A204.1 (cell line): Measurements from ENCODE around the gene MATCAP1.

Experiments used
- FAIRE-seq: peaks from 2 replicates; lab custom pipeline; 2012; peaks lifted over from hg19 to GRCh38; lab: Jason Lieb, UNC

Gene MATCAP1

GRCh38 chr16:67155295-67156142, 28.2 kb downstream of the MATCAP1 start:
- no peak for FAIRE-seq

- FAIRE-seq, result no peak
Observed at GRCh38 chr16:67154578-67155294, 29.0 kb downstream of the MATCAP1 start.

- no peak for FAIRE-seq
Observed at GRCh38 chr16:67151431-67152097, 32.2 kb downstream of the MATCAP1 start.

DNA sequence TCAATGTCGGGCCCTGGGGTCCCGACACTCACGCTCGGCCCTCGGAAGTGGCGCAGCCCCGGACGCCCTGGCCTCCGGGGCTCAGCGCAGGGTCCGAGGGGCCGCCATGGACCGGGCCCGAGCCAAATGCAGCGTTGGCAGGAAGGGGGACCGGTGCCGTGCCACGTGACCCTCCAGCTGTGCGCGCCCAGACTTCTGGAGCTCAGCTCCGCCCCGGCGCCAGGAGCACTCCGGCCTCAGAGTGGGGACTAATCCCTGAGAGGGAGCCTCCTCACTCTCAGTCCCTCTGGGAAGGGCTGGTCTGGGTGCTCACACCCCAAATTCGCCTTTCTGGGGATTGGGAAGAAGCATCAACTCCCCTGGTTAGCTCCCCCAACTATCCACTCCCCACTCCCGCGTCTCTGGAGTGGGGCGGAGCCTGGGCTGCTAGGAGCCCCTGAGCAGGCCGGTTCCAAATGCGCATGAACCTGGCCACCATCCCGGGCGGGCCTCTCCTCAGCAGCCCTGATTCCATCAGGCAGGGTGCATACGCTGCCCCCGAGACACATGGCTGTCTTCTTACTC, 32.8 kb downstream of the MATCAP1 start, which contains the start of gene B3GNT9:
B3GNT9 (minus strand) TSS at position 166 of the 564 bp plus-strand sequence. CDS start 513 bp downstream, outside the sequence.
- FAIRE-seq, result no peak

- FAIRE-seq, result no peak
Observed at GRCh38 chr16:67150047-67150832, 33.5 kb downstream of the MATCAP1 start.

DNA sequence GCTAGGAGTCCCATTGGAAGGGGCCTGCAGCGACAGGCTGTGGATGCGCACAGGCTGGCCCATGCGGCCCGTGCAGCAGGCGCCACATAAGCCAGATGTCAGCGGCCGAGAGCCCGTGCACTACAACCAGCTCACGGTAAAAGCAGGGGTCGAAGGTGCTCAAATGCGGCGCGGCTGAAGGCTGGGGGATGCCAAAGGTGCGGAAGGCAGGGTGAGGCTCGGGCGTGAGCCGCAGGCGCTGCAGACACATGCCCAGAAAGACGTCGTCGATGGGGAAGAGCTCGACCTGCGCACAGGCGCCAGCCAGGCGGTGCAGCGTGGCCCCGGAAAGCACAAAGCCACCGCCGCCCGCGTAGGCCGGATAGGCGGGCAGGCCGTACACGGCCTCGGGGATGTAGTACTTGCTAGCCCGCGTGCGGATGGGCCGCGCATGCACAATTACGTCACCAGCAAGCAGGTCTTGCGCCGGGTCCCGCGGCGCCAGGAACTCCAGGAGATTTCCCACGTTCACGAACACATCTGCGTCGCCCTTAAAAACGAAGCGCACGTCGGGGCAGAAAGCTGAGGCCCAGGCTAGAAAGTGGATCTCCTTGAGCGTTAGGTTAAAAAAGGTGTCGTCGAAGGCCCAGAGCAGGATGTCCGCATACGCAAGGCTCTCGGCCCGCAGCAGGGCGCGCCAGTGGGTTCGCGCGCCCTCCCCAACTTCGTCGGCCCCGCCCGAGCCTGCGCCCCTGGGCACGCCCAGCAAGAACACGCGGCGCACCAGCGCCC, 34.3 kb downstream of the MATCAP1 start:
- FAIRE-seq, result no peak

DNA sequence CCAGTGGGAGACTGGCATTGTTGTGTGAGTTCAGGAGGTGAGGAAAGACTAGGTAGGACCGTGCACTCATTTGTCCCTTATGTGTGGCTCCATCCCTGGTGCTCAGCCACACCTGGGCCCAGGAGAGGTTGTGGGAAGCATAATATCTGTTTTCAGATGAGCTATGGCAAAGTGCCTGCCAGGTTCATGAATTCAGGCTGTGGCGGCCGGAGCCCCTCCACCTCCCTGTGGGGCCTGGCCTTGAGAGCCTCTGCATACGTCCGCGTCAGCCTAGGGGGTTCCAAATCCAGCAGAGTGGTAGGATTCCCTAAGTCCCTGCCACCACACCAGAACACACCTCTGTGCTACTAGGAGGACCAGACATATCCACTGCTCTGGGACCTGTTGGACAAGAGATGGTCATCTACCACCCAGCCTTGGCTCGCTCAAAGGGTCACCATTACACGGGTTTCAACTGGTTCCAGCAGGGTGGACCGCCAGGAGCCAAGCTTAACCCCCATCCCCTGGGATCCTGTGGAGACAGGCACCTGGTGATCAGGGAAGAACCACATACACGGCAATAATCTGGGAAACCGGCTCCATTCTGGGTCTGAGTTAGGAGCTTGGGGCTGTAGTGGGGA, 35.0 kb downstream of the MATCAP1 start:
- no peak for FAIRE-seq

GRCh38 chr16:67148221-67148620, 35.5 kb downstream of the MATCAP1 start:
- FAIRE-seq, result no peak

GRCh38 chr16:67147437-67148140, 36.2 kb downstream of the MATCAP1 start:
- FAIRE-seq, result no peak

DNA sequence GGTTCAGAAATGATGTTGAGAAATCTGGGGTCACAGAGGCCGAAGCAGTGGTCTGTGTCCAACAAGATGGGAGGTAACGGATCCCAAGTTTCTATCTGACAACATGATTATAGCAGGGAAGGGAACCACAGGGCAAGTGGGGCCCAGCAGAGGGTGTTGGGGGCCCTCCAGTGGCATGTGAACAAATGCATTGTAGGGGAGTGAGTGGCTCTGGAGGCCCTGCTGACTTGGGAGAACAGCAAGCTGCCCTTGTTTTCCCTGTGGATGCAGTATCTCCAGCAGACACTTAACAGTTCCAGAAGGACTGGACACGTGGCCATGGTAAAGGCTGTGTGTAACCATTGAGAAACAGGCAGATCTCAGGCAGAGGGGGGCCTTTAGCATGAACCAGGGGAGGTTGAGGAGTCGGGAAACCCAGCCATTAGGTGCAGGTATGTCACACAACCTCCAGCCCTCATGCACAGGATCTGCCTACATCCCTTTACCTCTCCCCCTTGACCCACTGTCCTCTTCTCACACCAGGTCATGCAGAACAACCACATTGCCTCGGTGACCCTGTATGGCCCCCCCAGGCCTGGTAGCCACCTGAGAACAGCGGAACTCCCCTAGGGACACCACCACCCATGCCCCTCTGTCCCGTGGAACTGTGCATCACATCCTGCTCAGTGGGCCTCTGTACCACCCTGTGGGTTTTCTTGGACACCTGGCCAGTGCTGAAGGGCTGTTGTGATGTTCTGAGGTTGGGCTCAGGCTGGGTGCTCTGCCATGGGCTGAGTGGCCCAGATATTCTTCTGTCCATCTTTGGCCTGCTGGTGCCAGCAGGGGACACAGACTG, 37.0 kb downstream of the MATCAP1 start:
- FAIRE-seq, result no peak

DNA sequence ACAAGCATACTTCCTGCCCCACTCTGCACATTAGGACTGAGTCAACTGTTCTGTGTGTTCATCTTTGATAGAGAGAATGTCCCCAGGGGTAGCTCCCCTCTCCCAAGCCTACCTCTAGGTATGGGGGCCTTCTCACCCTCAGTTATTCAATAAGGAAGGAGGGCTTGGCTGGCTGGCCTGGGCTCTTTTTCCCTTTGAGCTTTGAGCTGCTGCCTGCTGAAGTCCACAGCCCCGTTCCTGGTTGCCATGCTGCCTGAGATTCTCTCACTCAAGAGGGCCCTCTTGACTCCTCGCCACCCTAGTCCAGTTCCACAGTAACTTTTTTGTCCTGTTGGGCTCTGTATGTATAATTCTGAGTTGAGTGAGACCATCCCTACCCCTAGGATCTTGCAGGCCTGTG, 38.0 kb downstream of the MATCAP1 start:
- FAIRE-seq, result no peak

- FAIRE-seq, result no peak
Observed at GRCh38 chr16:67144943-67145342, 38.8 kb downstream of the MATCAP1 start.

- FAIRE-seq, result no peak
Observed at GRCh38 chr16:67142342-67142741, 41.4 kb downstream of the MATCAP1 start.

DNA sequence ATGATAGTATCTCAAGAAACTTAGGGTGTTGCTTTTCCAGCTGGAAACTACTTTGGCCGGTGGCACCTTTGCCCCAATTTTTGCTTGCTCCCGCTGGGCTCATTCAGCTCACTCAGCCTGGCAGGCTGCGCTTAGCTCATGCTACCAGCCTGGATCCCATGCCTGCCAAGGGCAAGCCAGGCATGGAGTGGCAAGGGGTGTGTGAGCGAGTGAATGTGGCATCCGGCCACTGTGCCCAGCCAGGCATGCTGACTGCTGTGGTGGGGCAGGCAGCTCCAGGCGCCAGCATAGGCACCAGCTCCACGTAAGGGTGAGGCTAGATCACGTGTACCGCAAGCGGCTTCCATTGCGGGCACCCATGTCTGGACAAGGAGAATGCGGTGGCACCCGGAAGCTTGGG, 42.4 kb downstream of the MATCAP1 start:
- FAIRE-seq, result no peak

GRCh38 chr16:67137605-67138004, 46.2 kb downstream of the MATCAP1 start:
- FAIRE-seq, result no peak

DNA sequence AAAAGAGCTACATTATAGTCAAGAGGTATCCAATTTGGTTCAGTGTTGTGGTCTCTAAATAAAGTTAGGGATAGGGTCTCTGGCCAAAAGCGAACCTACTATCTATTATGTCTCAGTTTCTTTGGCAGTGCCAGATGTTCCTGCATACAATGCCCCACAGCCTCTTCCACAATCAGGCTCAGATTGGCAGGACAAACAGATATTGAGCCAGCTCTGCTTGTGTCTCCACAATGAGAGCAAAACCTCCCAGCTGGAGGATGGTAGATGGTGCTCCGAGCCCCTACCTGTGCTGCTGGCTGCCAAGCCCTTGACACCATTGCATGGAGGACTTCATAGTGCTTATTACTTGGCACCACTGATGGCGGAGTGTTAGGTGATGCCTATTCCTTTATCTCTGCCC, 54.3 kb downstream of the MATCAP1 start:
- no peak for FAIRE-seq

DNA sequence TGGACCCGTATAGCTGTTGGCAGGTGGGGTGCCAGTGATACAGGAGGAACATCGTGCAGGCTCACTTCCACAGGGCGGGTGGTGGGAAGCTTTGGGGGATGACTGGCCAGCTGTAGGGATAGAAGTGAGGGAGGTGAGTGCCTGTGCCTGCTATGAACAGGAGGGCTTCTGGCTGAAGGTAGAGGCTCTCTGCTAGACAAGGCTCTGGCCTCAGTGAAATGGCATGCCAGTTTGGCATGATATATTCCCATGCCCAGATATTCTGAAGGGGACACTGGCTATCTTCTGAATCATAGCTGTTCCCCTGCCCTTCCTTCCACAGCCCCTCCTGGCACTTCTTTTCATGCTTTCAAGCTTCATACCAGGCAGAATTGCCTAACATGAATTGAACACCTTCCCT, 54.9 kb downstream of the MATCAP1 start:
- FAIRE-seq, result no peak

DNA sequence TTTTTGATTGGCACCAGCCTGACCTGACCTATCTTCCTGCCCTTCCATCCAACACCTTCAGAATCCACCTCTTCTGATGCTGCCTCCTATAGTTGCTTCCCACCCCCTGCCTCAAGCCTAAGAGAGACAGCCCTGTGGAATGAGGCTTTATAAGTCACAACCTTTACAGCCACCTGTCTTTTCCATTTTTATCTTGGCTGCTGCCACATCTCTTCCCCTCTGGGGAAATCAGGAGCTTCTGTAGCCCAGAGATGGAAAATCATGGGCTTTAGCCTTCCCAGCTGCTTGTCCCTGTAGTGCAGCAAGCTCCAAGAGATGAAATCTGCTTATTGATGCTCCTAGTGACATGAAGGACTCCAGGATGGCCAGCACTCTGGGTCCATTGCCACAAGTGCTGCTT, 55.3 kb downstream of the MATCAP1 start:
- FAIRE-seq, result no peak
